Activated CD4-positive, CD25-positive, alpha-beta regulatory T cell treated with anti-CD3 and anti-CD28 coated beads, Interleukin-2, amount 50 U/mL, for 24 hours (primary cell): ENCODE results near the gene CAMK2G.
"Not testable (repeated sequence)": the region's sequence is repeated elsewhere in the genome, so short reads cannot be mapped to it uniquely, and the experiment has no call there.

Experiments used
- ATAC-seq, 2 donors: fragments of 150-1000 bp; cut with Tn5 transposase; one replicate each; pipeline ENCODE4 v1.10.0; 2021; ENCODE audit warnings: mild to moderate bottlenecking in 1 of 2, moderate library complexity in 1 of 2

Gene CAMK2G

GRCh38 chr10:73809061-73809818, 65.1 kb downstream of the CAMK2G start:
- no peak for ATAC-seq

DNA sequence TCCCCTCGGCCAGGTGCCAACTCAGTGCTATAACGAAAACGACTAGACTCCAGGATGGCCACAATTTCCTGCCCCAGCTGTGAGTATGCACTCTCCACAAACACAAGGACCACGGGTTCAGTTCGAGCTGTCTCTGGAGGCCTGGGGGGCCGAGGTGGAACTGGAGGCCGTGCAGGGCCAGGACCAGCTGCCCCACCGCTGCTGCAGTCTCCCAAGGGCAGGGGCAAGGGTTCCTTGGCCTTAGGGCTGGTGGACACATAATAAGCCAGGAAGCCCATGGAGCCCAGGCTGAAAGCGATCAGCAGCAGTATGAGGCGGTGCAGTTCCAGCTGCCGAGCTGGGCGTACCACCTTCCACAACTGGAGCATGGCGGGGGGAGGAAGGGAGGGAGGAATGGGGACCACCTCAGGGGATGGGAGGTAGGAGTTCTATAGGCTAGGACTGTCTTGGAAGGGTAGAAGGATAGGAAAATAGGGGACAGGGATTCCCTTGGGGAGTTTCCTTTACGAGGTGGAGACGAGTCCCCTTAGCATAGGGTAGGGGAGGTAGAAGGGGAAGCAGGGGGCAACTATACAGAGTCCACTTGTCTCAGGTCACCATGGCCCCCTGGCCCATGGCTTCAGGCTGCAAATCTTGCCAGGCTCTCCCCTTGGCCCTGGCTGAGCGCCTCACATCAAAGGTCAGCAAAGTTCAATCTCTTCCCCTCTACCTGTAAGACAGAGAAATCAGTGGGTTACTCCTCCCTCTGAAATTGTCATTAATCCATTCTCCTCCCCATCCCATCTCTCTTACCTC, 66.1 kb downstream of the CAMK2G start:
- ATAC-seq: no peak

GRCh38 chr10:73807471-73807870, 66.9 kb downstream of the CAMK2G start:
- no peak for ATAC-seq

DNA sequence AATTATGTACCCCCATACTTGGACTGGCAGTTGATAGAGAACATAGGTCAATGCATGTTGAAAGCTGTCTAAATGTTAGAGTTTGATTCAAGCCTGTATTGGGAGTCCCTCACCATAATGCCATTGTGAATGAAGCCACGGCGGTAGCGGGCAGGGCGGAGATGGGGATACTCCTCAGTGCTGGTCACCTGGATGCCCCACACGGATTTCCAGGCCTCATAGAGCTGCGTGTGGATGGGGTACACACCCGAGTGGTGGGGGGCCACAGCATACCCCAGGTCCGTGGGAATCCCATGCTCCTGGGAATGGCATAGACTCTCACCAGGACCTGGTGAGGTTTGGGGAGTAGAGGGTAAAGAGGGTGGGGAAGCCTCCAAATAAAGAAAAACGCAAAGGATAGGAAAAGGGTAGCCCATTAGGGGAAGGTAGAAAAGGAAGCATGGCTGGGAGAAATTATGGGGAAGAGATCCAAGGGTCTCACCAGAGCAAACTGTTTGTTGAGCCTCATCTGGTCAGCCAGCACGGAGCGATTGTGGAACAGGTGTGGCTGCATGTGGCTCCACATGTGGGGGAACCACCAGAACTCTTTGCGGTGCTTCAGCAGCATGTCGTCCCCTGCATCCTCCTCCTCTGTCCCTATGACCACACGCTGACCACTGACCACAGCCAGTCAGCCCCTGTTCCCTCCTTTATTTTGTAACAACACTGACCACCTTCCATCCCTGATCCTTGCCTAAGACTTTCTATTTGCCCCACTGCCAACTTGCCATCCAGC, 68.0 kb downstream of the CAMK2G start:
- no peak for ATAC-seq

DNA sequence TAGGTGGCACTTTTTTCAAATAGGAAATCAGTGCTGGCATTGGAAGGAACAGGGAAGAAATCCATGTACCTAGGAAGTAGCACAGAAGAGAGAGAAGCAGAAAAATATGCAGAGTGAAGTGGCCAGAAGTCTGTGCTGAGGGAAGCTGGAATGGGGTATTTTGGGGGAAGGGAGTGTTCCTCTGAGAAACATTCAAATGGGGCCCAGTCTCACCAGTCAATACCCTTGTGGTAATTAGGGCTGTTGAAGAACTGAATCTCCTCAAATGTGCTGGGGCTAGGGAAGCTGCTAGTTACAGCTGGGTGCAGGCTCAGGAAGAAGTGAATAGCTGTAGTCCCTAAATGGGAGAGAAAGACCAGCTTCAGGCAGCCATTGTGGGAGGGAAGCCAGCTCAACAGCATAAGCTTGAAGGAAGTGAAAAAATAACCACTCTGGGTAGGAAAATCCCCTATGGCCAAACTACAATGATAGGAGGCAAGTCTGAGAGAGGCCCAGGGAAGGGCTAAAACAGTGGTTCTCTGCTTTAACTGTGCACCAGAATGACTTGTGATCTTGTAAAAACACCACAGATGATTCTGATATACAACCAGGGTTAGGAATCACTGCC, 70.6 kb downstream of the CAMK2G start:
- peak in 1 of 2 donors; percentile 45 for ATAC-seq

DNA sequence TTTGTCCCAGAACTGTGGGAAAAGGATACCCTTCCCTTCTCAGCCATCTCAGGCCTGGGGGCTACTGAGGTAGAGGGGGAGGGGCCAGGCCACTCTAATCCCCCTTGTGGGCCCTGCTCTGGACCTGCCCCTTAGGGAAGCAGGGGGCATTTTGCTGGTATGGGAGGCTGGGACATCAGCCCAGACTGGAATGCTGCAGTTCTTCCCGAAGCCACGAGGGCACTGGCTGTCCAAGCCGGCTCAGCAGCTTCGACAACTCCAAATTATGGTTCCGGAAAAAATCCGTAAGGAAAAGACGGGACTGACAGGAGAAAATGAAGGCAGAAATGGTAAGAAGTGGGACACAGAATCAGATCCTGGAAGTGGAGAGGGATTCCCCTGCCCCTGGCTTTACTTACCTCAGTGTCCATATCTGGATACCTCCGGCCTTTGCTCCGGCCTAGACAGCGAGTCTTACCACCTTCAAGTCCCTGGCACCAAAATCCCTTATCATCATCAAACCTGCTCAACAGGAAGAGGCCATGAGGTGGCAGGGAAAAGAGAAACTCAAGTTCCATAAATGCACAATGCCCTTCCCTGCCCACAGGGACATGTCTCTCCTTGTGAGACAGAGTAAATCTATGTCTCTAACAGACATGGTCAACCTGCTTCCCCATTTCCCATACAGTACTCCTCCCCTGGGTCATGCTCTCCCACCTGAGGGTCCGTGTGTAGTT, 71.9 kb downstream of the CAMK2G start:
- ATAC-seq: no peak

GRCh38 chr10:73801253-73801590, 73.1 kb downstream of the CAMK2G start:
- ATAC-seq: no peak

GRCh38 chr10:73800560-73801252, 73.6 kb downstream of the CAMK2G start:
- no peak for ATAC-seq

GRCh38 chr10:73799899-73800559, 74.3 kb downstream of the CAMK2G start:
- ATAC-seq: no peak

DNA sequence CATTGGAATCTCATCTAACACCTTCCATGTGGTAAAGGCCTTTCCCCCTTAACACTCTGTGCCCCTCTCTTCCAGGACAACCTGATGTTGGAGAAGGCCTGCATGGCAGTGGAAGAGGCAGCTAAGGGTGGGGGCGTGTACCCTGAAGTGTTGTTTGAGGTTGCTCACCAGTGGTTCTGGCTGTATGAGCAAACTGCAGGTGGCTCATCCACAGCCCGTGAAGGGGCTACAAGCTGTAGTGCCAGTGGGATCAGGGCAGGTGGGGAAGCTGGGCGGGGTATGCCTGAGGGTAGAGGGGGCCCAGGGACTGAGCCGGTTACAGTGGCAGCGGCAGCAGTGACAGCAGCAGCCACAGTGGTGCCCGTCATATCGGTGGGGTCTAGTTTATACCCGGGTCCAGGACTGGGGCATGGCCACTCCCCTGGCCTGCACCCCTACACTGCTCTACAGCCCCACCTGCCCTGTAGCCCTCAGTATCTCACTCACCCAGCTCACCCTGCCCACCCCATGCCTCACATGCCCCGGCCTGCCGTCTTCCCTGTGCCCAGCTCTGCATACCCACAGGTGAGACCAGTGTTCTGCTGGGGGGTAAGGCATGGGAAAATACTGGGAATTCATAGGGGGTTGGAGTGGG, 75.3 kb downstream of the CAMK2G start:
- peak in 1 of 2 donors; percentile 17 for ATAC-seq

GRCh38 chr10:73798087-73798486, 76.3 kb downstream of the CAMK2G start:
- no peak for ATAC-seq

DNA sequence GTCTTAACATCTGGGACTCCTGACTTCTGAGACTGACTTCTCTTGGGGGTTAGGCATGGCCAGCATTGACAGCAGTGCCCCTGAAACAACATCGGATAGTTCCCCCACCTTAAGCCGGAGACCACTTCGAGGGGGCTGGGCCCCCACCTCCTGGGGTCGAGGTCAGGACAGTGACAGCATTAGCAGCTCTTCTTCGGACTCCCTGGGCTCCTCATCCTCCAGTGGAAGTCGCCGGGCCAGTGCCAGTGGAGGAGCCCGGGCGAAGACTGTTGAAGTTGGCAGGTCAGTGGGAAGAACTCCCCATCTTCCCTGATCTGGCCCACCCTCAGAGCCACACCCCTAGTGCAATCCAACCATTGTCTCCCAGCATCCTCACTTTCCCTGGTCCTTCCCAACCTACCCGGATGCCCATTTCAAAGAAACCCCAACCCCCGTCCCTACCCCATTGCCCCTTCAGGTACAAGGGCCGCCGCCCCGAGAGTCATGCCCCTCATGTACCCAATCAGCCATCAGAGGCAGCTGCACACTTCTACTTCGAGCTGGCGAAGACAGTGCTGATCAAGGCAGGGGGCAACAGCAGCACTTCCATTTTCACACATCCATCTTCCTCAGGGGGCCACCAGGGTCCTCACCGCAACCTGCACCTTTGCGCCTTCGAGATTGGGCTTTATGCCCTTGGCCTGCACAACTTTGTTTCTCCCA, 76.9 kb downstream of the CAMK2G start:
- no peak for ATAC-seq

DNA sequence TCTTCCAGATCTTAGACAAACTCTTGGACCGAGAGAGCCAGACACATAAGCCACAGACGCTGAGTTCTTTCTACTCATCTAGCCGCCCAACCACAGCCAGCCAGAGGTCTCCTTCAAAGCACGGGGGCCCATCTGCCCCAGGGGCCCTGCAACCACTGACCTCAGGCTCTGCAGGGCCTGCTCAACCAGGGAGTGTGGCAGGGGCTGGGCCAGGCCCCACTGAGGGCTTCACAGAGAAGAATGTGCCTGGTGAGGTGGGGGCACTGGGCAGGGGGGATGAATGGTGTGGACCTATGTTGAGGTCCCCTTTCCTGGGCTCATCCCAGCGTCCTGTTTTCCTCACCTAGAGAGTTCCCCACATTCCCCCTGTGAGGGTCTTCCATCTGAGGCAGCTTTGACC, 77.6 kb downstream of the CAMK2G start:
- no peak for ATAC-seq

GRCh38 chr10:73796035-73796434, 78.3 kb downstream of the CAMK2G start:
- ATAC-seq: not testable (repeated sequence)

- ATAC-seq: not testable (repeated sequence)
These were observed 78.9 kb downstream of the CAMK2G start for GRCh38 chr10:73795491-73795890.

DNA sequence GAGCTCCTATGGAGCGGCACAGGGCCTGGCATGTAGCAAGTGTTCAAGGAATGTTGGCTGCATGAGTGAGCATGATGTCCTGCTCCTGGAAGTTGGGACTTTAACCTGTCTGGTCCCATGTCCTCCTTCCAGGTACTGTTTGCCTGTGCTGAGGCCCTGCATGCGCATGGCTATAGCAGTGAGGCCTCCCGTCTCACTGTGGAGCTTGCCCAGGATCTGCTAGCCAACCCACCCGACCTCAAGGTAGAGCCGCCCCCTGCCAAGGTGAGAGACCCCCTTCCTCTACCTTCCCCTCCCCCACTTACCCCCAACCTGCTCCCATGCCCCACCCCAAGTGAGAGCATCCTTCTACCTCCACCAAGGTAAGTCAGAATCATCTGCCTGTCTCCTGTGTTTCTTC, 80.9 kb downstream of the CAMK2G start:
- no peak for ATAC-seq

DNA sequence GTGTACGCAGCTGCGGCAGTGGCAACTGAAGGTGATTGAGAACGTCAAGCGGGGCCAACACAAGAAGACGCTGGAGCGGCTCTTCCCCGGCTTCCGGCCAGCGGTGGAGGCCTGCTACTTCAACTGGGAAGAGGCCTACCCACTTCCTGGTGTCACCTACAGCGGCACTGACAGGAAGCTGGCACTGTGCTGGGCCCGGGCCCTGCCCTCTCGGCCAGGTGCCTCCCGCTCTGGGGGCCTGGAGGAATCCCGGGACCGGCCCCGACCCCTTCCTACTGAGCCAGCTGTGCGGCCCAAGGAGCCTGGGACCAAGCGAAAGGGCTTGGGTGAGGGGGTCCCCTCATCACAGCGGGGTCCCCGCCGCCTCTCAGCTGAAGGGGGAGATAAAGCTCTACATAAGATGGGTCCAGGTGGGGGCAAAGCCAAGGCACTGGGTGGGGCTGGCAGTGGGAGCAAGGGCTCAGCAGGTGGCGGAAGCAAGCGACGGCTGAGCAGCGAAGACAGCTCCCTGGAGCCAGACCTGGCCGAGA, 82.4 kb downstream of the CAMK2G start:
- no peak for ATAC-seq

- no peak for ATAC-seq
These were observed 83.3 kb downstream of the CAMK2G start for GRCh38 chr10:73790886-73791625.

DNA sequence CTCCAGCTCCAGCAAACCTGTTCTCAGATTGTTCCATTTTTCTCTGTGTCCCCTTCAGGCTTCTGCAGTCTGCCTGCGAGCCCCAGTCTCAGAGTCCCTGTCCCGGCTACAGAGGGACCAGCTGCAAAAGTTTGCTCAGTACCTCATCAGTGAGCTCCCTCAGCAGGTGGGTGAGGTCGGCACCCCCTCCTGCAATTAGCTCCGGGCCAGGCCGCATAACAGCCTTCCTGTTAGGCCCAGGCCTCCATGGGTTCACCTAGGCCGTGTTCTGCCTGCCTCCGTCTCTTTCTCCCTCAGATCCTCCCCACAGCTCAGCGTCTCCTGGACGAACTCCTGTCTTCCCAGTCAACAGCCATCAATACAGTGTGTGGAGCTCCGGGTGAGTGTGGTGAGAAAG, 84.7 kb downstream of the CAMK2G start:
- no peak for ATAC-seq
